Common myeloid progenitor, CD34-positive (primary cell): ENCODE results near the gene OR5A2.

ENCODE experiments used
- CTCF ChIA-PET: fragments of 350-600 bp; sonication (Branson Sonifier 250); formaldehyde crosslinking; loops from one replicate; lab custom pipeline; 2021; ENCODE audit warnings: antibody characterized with exemption; lab: Charles Lee
- POLR2A ChIA-PET: fragments of 350-600 bp; sonication (Branson Sonifier 250); formaldehyde crosslinking; loops from one replicate; lab custom pipeline; 2021; ENCODE audit warnings: antibody characterized with exemption; lab: Charles Lee
- DNase-seq, 3 donors: peaks; one replicate each; pipeline versions ENCODE4 v3.0.0 to v3.0.0-alpha.2; 2013
- H3K27ac ChIP-seq, 2 experiments: 1 replicate in 1 of 2; 2 replicates in 1 of 2; pipeline ENCODE4 v1.7.0; 2013; ENCODE audit warnings: inconsistent platforms in 2 of 2, low read length in 2 of 2, mild to moderate bottlenecking in 2 of 2, low read depth in 1 of 2, moderate library complexity in 1 of 2; ENCODE audit not compliant: severe bottlenecking in 2 of 2, insufficient read depth in 1 of 2, poor library complexity in 1 of 2
- H3K27me3 ChIP-seq, 5 experiments: replicated peaks in 2 of 5; 1 replicate in 3 of 5; 2 replicates in 2 of 5; pipeline versions ENCODE4 v1.6.1 to v1.7.0; 2013; ENCODE audit warnings: low read length in 4 of 5, mild to moderate bottlenecking in 2 of 5, moderate library complexity in 2 of 5, inconsistent platforms in 1 of 5; ENCODE audit not compliant: insufficient read depth in 5 of 5, control insufficient read depth in 4 of 5
- H3K36me3 ChIP-seq, 4 experiments: 1 replicate in 2 of 4; 2 replicates in 2 of 4; pipeline versions ENCODE4 v1.6.1 to v1.7.0; 2013; ENCODE audit warnings: low read length in 3 of 4, control low read depth in 1 of 4, mild to moderate bottlenecking in 1 of 4; ENCODE audit not compliant: control insufficient read depth in 4 of 4, insufficient read depth in 4 of 4
- H3K4me1 ChIP-seq, 4 experiments: 1 replicate in 3 of 4; 2 replicates in 1 of 4; pipeline versions ENCODE4 v1.6.1 to v1.7.1; 2013; ENCODE audit warnings: low read length in 3 of 4, mild to moderate bottlenecking in 3 of 4, control low read depth in 1 of 4, inconsistent platforms in 1 of 4, moderate library complexity in 1 of 4; ENCODE audit not compliant: control insufficient read depth in 4 of 4, insufficient read depth in 4 of 4; ENCODE audit errors: control extremely low read depth in 1 of 4
- H3K4me3 ChIP-seq, 7 experiments: 1 replicate in 4 of 7; 2 replicates in 3 of 7; pipeline versions ENCODE4 v1.5.1 to v1.7.0; 2013; ENCODE audit warnings: mild to moderate bottlenecking in 7 of 7, low read length in 6 of 7, moderate library complexity in 6 of 7, inconsistent platforms in 2 of 7, low read depth in 2 of 7, control low read depth in 1 of 7; ENCODE audit not compliant: insufficient read depth in 4 of 7, control insufficient read depth in 1 of 7; ENCODE audit errors: extremely low read depth in 1 of 7
- H3K9me3 ChIP-seq, 5 experiments: 1 replicate in 4 of 5; 2 replicates in 1 of 5; pipeline versions ENCODE4 v1.6.1 to v1.7.1; 2013; ENCODE audit warnings: low read length in 4 of 5, mild to moderate bottlenecking in 2 of 5, inconsistent platforms in 1 of 5, low read depth in 1 of 5, moderate library complexity in 1 of 5; ENCODE audit not compliant: control insufficient read depth in 4 of 5, insufficient read depth in 2 of 5; ENCODE audit errors: control extremely low read depth in 1 of 5
- WGBS: methylation state at CpG from one replicate; pipeline ENCODE4 v1.1.5; 2013; ENCODE audit not compliant: insufficient coverage; 5-methylcytosine and 5-hydroxymethylcytosine counted together

OR5A2 gene

DNA sequence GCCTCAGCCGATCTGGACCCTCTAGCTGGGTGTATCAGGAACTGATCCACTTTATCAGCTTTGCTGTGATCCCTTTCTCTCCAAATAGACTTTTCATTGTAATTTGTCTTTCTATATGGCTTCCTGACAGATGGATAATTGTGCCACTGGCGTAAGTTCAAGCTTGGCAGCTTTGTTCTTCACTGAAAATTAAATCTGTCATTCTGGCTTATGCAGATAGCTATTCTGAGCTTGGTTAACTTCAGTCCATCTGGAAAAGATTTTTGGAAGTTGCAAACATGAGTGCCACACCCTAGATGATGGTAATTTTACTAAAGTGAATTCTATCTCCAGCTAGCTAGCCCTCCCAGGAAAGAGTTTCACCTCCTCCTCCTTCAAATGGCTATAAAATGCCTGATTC is 8.1 kb downstream of the OR5A2 start:
- 84% methylated on average over 2 of the region's 2 CpGs for WGBS
- CTCF ChIA-PET = interaction anchor here (1.6 to 3.6 kb wide), 3 partner anchors 11 to 155 kb away, joined by 4 to 15 read pairs (median 6); no protein-coding TSS in a partner anchor
- DNase-seq = no peak
- H3K27me3 ChIP-seq = peaks cover 0 to 4% (median 0%) of the 10 kb centered on the region in 5 experiments
- no peaks in the 10 kb centered on the region for H3K36me3 ChIP-seq
- H3K9me3 ChIP-seq = peaks cover 0 to 12% (median 0%) of the 10 kb centered on the region in 5 experiments
- peaks cover 4 to 13% (median 8%) of the 10 kb centered on the region in 4 experiments for H3K4me1 ChIP-seq
- H3K4me3 ChIP-seq = no peak overlapping the region
- H3K27ac ChIP-seq = no peak overlapping the region
- POLR2A ChIA-PET = no interaction called here

GRCh38 chr11:59417023-59417422 is 9.2 kb downstream of the OR5A2 start:
- Histone ChIP-seq H3K27ac (no peak overlapping the region), H3K4me1 (peaks cover 4 to 8% (median 8%) of the 10 kb centered on the region in 4 experiments), H3K36me3 (no peaks in the 10 kb centered on the region), H3K4me3 (no peak overlapping the region), H3K9me3 (peaks cover 0 to 12% (median 0%) of the 10 kb centered on the region in 5 experiments), H3K27me3 (peaks cover 0 to 4% (median 0%) of the 10 kb centered on the region in 5 experiments)
- peak in 1 of 3 donors; percentile 8 for DNase-seq
- WGBS = 93% methylated on average over 5 of the region's 5 CpGs
- ChIA-PET POLR2A (no interaction called here), CTCF (interaction anchor here (0.6 to 3.6 kb wide), 5 partner anchors 9 to 154 kb away, joined by 3 to 15 read pairs (median 3); partner anchors contain the start of gene OR5A2)

DNA sequence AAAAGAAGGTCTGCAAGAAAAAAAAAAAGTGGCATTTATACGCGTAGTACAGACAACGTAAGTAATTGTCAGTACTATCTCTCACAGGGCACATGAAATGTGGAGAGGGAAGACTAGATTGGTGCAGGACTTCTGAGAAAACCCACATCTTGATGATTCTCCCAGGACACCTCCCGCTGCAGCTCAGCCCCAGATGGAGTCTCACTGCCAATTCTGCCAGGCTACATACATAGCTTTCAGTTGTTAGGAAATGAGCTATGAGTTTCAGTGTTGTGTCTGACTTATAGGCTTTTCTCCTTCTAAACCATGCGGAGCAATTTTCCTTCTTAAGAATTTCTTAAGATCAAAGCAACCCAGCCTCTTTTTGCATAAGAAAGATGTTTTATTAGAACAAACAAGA is 9.6 kb downstream of the OR5A2 start:
- no peaks in the 10 kb centered on the region for H3K36me3 ChIP-seq
- H3K27me3 ChIP-seq = peaks cover 0 to 4% (median 0%) of the 10 kb centered on the region in 5 experiments
- no peak overlapping the region for H3K4me3 ChIP-seq
- 94% methylated on average over 3 of the region's 5 CpGs for WGBS
- H3K4me1 ChIP-seq = peaks cover 4 to 8% (median 8%) of the 10 kb centered on the region in 4 experiments
- no peak overlapping the region for H3K27ac ChIP-seq
- POLR2A ChIA-PET = no interaction called here
- DNase-seq = no peak
- peaks cover 0 to 12% (median 0%) of the 10 kb centered on the region in 5 experiments for H3K9me3 ChIP-seq
- CTCF ChIA-PET = interaction anchor here (0.7 to 1.3 kb wide), 2 partner anchors 9 to 123 kb away, joined by 3 read pairs; partner anchors contain the start of gene OR5A2

GRCh38 chr11:59415111-59415510 is 11.1 kb downstream of the OR5A2 start:
- DNase-seq = peak in 2 of 3 donors; percentile 55 to 77
- Histone ChIP-seq H3K9me3 (peaks cover 0 to 15% (median 5%) of the 10 kb centered on the region in 5 experiments), H3K27me3 (peaks cover 0 to 4% (median 0%) of the 10 kb centered on the region in 5 experiments), H3K27ac (no peak overlapping the region), H3K4me1 (peaks cover 4 to 8% (median 8%) of the 10 kb centered on the region in 4 experiments), H3K4me3 (no peak overlapping the region), H3K36me3 (no peaks in the 10 kb centered on the region)
- no CpG with 5 or more reads among the region's 1 CpG for WGBS
- ChIA-PET CTCF (interaction anchor here (0.5 to 1.4 kb wide), 2 partner anchors 15 to 186 kb away, joined by 4 to 8 read pairs; no protein-coding TSS in a partner anchor), POLR2A (no interaction called here)

DNA sequence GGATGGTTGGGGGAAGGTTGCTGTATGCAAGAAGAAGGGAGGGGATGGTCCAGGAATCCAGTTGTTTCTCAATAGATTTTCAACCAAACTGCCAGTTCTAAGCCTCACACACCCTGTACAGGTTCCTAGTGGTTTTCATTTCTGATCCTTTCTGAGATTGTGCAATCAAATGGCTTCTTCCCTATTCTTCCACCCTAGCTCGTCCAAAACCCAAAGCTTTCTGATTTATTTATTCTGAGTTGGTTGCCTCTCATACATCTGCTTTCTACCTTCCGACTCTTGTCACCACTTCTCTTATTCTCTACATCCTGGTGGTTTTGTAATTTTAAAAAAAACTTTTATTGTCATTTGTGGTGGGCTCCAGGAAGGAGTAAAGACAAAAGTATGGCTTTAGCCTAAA is 12.6 kb downstream of the OR5A2 start:
- ChIA-PET POLR2A (no interaction called here), CTCF (interaction anchor here (0.8 to 1.3 kb wide), 5 partner anchors 12 to 207 kb away, joined by 3 to 4 read pairs (median 3); no protein-coding TSS in a partner anchor)
- no CpG with 5 or more reads among the region's 2 CpGs for WGBS
- DNase-seq = peak; percentile 63 to 91 (median 90)
- Histone ChIP-seq H3K27me3 (peaks cover 0 to 4% (median 0%) of the 10 kb centered on the region in 5 experiments), H3K36me3 (no peaks in the 10 kb centered on the region), H3K9me3 (peaks cover 0 to 24% (median 12%) of the 10 kb centered on the region in 5 experiments), H3K4me1 (peaks cover 4 to 8% (median 8%) of the 10 kb centered on the region in 4 experiments), H3K4me3 (no peak overlapping the region), H3K27ac (no peak overlapping the region)

DNA sequence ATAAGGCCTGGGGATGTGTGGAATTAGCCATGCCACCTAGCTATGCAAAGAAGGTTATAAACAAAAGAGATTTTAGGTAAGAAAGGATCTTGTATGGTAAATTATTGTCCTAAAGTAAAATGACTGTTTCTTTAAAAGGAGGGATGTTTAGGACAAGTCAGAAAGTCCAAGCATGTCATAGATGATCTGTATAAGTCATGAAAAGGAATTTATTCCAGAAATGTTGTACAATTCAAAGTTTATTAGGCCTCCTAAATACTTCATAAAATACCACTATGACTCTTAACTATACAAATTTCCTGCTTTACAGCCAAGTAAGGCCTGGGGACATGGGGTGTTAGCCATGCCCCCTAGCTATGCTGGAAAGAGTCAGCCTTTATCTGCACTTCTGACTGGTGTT is 22.7 kb downstream of the OR5A2 start:
- CTCF ChIA-PET = interaction anchor here (0.8 to 1.3 kb wide), 4 partner anchors 15 to 131 kb away, joined by 3 read pairs; no protein-coding TSS in a partner anchor
- Histone ChIP-seq H3K4me3 (no peak overlapping the region), H3K9me3 (peaks cover 0 to 15% (median 3%) of the 10 kb centered on the region in 5 experiments), H3K36me3 (no peaks in the 10 kb centered on the region), H3K27me3 (no peaks in the 10 kb centered on the region), H3K4me1 (no peaks in the 10 kb centered on the region), H3K27ac (no peak overlapping the region)
- POLR2A ChIA-PET = no interaction called here
- no peak for DNase-seq

DNA sequence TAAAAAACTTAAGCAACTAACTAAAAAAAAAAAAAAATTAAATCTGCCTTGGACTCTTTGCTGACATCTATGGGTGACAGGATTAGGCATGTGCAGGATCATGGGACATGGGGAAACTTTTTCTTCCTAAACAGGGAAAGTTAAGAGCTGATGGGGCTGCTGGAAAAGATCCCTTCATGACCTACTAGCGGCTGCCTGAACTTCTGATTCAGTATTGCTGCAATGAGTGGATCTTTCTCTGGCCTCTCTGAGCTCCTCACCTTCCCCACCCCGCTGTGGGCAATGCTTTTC is 25.0 kb downstream of the OR5A2 start:
- H3K4me3 ChIP-seq = no peak overlapping the region
- WGBS = no CpG with 5 or more reads among the region's 2 CpGs
- no peak for DNase-seq
- no peaks in the 10 kb centered on the region for H3K27me3 ChIP-seq
- CTCF ChIA-PET = interaction anchor here (1.1 to 1.7 kb wide), 2 partner anchors 37 to 137 kb away, joined by 3 to 5 read pairs; no protein-coding TSS in a partner anchor
- peaks cover 0 to 13% (median 3%) of the 10 kb centered on the region in 5 experiments for H3K9me3 ChIP-seq
- H3K36me3 ChIP-seq = no peaks in the 10 kb centered on the region
- H3K4me1 ChIP-seq = no peaks in the 10 kb centered on the region
- H3K27ac ChIP-seq = no peak overlapping the region
- POLR2A ChIA-PET = interaction anchor here (1.7 kb wide), 1 partner anchor 30 kb away, joined by 4 read pairs; no protein-coding TSS in a partner anchor
